GM04504 (cell line): ENCODE data around the gene TNC.

ENCODE experiments used
- DNase-seq: peaks from one replicate; pipeline ENCODE4 v3.0.0-alpha.2; 2012; ENCODE audit warnings: low read depth

The TNC gene

DNA sequence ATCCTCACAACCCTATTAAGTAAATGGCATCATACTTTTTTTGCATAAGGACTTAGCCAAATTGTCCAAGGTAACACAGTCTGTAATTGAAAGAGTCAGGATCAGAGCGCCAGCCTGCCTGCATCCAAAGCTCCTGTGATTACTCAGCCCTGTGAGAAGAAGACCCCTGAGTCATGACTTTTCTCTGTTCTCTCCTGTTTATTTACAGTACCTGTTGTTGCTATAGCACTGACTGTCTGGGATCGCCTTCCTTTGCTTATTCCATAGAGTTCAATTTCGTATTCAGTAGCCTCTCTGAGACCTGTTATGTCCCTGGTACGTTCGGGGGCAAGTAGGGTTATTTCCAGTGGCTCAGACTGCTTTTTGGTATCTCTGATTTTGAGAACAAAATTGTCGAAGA lies 71.8 kb downstream of the TNC start:
- no peak for DNase-seq

DNA sequence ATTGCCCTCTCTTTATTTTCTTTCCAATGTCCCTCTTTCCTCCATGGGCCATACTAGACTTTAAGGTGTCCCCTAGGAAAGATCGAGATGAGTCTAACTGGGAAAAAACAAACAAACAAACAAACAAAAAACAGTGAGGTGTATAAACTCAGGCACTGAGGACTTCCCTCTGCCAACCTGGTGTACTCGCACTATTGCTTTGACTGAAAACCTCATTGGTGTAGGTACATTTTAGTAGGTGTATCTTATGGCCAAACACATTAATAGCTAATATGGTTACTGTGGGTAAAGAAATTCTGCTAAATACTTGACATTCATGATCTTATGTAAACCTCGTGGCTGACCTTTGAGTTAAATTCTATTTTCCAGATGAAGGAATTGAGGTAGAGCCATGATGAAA lies 74.3 kb downstream of the TNC start:
- no peak for DNase-seq

DNA sequence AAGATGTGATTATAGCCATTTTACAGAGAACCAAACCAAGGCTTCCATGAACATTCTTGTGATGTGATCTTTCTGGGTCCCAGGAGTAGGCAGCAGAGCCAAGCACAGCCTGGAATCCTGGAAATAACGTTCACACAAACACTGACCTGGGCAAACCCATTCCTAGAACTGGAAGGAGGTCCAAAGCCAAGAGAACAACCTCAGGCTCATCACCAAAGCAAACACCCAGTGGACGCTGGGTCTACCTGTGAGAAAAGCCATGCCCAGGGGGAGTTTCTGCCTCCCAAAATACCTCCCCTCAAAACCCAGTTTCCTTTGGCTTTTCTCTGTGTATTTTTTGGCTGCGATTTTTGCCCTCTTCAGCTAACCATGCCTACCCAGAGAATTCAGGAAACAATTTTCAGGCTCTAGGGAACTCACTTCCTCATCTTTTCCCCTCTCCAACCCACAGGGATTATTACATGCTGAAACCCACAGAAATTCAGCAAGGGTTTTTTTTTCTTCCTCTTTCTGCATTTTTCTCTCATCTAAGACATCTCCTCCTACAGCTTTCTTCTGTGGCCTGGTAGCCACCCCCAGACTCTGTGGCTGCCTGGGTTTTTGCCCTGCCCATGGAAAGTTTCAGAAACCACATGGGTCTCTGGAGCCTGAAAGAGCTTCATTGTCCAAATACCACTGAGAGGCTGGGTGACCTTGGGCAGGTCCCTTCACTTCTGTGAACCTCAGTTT lies 75.0 kb downstream of the TNC start:
- DNase-seq = no peak

DNA sequence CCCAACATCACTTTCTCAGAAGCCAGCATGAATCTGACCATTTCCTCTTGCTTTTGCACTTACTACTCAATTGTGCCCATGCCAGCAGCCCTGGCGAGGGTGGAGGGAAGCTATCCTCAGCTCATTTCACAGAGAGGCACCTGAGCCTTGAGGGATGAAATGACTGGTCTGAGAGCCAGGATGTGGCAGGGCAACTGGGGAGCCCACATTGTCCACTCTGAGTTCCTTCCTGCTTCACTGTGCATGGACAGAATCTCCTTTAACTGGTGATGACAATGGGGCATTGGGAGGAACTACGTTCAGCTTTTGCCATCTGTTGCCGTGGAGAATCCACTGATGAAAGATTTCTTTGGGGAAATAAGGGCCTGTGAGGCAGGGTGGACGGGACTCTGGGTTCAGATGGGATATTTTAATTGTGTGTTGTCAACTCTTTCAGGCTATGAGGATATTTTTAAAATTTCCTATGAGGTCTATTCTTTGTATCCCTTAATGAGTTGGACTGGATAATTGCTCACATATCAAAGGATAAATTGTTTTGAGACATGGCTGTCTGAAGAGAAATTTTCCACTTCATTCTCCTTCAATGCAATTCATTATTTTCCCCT lies 78.3 kb downstream of the TNC start:
- DNase-seq = no peak

DNA sequence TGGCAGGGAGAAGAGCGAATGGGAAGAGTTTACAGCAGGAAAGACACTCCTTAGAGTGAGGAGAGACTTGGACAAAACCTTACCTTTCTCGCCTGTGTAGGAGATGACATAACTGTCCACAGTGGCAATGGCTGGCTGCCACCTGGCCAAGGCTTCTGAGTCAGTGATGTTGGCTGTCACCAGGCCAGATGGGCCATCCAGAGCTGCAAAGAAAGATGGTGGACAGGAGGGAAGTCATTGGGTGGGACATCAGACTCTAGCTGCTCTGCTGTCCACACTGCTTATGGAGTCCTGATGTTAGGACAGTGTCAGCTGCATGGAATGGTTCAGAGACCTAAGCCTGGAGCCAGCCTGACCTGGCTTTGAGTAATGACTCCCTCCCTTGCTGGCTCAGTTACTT lies 79.8 kb downstream of the TNC start:
- no peak for DNase-seq

DNA sequence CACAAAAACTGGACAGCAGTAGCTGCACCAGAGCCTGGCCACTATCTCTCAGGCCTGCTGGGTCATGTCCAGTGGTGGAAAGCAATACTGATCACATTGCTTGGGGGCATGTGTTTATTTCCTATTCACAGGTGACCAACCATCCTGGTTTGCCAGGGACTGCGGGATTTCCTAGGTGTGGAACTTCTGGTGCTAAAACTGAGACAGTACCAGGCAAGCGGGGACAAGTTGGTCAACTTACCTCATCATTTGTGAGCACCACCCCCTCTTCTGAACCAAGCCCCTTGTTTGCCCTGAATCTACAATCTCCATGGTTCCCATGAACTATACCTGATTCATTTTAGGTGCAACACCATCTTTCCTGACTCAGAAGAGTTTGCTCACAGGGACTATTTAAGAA lies 81.3 kb downstream of the TNC start:
- DNase-seq = no peak

DNA sequence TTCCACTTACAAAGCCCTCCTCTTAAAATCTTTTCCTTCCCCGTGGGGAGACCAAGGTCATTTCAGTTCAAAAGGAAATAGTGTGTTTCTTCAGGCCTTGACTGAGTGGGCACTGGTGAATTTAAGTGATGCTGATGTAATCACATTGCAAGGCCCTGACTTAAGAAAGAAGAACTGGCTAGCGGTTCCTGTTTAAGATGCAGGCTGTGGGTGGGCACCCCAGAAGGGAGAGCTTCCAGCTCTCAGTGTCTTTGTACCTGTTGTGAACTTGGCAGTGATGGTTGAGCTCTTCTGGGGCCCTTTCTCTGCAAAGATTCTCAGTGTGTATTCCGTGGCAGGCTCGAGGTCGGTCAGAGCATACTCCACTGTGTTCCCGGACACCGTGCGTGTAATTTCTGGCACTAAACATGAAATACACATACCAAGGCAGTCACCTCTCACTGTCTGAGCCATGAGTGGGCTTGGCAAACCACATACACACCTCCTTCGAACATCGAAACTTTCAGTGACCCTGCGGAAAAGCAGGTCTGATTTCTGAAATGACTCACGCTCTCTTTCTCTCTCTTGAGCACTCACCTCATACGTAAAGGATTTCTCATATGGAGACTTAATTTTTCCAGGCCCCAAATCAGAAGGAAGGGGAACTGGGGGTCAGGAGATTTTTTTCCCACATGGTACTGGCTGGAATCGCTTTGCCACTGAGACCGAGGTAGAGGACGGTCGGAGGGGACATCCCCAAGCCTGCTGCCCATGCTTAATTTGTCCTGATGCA lies 81.9 kb downstream of the TNC start:
- DNase-seq = peak; percentile 60

DNA sequence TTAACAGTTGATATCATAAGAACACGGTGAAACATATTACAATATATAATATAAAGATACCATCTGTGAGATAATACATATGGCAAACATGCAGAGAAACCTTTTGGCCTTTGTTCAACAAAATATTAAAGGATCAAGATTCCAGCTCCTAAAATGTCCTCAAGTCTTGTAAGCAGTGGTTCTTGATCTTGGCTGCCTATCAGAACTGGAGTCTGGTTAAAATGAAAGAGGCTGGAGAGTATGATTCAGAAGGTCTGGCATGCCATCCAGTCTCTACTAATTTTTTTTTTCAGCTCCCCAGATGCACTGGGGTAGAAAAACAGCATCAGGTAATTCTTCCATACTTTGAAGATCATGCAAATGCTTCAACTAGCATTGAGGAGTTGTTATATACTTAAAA lies 83.2 kb downstream of the TNC start:
- DNase-seq = peak; percentile 73

DNA sequence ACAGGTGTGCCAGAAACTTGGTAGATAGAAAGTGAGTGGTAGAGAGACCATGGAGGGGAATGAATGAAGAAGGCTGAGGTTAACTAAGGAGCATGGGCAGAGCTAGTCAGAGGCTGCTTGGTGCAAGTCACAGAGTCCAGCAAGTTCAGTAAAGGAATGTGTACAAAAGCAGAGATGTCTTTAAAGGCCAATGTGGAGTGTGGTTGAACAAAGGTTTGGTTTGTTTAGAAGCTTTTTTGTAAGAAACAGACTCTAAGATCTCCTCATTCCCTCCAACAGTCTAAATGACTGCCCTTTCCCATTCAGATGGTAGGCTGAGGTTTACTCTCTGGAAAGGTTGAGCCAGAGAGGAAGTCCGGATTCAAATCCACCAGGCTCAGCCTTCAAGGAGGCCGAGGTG lies 84.2 kb downstream of the TNC start:
- DNase-seq = no peak

DNA sequence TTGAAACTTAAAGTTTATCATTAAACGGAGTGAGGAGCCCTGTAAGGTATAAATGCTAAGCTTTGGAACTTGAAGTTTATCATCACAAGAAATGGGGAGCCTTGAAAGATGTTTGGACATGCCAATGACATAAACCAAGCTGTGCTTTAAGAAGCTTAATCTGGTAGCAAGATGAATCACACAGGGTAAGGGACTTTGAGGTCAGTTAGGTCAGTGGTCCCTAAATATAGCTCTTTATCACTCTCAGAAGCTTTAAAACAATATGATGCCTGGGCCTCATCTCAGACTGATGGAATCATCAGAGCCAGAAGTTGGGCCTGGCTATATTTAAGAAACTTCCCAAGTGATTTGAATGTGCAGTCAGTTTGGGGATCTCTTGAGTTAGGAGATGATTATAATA lies 85.7 kb downstream of the TNC start:
- DNase-seq = no peak

DNA sequence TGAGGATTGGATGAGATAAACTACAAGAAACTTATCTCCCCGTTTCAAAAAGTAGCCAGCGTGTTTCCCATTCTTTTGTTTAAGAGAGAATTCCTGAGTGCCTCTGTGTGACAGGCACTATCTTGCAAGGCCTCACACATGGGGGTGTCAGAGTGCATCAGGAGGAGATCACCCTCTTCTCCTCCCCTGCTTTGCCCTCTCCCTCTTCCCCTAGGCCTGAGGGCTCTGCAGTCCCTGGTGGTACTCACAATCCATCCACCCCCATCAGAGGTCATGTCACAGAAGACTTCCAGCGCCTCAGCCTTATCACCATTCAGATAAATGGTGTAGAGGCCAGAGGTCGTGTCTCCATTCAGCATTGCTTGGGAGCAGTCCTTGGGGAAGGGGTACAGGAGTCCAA lies 88.0 kb downstream of the TNC start:
- no peak for DNase-seq

DNA sequence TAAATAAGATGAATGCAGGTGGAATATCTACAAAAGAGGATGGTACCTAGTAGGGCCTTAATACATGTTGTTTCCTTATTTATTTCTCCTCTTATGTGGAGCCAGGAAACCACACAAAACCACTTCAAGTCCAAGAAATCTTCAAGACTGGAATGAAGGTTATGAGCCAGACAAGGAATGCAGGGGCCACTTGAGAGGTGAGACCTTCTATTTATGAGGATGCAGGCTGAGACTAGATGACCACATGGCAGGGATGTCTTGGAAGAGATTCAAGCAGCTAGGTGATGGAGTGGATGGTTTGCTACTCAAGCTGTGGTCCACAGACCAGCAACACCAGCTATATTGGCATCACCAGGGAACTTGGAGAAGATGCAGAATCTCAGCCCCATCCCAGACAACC lies 92.2 kb downstream of the TNC start:
- DNase-seq = no peak

DNA sequence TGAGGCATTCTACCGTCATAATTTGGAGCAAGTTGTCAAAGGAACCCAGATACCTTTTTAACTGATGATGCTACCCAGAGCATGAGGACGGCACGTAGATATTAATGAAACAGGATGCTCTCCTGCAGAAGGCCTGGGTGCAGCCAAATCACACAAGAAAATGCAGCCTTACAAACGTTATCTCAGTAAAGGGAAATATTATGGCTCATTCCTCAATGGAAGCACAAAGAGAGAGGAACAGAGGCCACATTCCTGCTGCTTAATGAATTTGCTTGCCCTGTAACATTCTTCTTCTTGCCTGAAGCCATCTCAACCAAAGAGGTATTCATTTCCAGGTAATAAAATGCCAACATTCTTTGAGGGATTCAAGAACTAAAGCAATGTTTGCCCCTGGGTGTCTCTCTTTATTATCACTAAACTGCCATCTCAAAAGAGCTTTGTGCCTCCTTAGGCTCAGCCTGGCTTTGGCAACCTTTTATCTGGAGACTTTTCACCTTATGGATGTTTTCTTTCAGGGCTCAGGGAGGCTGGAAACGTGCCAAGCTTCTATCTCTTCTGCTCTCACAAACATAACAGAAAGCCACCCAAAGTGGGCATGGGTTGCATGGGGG lies 92.9 kb downstream of the TNC start:
- DNase-seq = no peak

DNA sequence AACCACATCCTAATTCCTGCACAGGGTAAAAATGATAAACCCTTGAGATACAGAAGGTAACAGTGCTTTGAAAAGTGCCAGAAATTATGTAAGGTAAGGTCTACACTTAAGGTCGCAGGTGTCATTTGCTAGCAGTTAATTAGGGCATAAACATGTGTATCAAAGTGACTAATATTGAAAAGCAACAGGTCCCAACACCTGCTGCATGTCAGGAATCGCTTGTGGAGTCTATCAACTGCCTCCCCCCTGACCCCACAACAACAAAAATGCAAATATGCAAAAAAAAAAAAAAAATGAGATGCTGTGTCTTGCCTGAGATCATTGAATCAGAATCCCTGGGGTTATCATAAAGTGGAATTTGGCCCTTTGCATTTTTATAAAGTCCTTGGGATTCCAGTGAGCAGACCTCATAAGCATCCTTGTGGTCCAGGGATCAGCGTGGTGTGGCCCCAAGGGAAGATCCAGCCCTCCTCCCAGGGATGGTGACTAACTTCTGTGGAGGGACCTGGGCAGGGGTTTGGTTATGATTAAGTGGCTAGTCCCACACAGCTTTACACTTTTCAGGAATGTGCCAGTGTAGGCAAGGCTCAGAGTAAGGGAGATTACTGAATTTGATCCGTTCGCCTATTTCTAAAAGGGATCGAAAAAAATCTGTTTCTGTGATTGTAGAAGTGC lies 95.1 kb downstream of the TNC start:
- DNase-seq = peak; percentile 79

DNA sequence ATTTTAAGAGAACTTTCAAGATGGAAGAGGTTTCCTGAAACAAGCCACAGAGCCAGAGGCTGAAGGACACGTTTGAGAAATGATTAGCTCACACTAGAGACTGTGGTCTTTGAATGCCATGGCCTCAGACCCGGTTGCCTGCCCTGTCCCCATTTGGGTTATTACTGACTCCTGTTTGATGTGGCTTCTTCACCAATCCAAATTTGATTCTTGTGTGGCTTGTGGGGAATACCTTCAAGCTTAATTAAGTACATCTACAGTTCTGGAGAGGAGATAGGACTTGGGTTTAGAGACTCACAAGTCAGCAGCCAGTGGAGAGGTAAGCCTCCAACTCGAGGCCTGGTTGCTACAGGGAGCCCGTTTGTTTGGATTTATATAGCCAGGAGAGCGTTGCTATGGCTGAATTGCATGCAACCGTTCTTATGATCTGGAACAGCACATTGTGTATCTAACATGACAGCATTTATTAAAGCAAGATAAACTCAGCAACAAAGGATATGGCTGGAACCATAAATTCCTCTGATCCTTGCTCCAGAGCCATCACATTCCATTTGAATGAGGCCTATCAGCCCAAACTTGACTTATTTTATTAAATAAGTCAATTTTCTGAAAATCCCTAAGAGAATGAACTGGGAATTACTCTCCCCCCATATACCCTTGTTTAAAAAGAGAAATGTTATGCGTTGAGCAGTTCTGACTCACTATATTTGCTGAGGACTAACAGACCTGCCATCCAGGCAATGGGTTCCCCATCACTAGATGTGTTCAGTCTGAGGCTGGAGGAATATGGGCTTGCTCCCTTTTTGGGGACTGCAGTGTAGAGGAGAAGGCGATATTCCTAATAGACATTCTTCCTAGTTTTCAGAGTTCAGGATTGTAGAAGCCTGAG lies 99.2 kb downstream of the TNC start:
- DNase-seq = peak; percentile 89

DNA sequence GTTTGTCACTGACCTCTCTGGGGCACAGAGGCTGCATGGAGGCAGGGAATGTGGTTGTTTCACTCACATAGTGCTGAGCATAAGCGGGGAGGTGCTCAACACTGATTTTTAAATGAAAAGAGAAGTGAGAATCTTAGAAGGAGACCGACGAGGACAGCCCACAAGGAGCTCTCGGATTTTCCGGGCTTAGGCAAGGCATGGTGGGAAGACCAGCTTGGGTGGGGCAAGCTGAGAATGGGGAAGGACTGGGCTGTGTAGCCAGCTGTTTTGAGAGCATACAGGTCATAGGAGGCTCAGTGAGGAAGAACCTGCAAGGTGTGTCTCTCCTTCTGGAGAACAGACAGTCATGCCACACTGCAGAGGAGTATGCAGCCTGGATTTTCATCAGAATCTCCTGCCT lies 101.6 kb downstream of the TNC start:
- DNase-seq = no peak

DNA sequence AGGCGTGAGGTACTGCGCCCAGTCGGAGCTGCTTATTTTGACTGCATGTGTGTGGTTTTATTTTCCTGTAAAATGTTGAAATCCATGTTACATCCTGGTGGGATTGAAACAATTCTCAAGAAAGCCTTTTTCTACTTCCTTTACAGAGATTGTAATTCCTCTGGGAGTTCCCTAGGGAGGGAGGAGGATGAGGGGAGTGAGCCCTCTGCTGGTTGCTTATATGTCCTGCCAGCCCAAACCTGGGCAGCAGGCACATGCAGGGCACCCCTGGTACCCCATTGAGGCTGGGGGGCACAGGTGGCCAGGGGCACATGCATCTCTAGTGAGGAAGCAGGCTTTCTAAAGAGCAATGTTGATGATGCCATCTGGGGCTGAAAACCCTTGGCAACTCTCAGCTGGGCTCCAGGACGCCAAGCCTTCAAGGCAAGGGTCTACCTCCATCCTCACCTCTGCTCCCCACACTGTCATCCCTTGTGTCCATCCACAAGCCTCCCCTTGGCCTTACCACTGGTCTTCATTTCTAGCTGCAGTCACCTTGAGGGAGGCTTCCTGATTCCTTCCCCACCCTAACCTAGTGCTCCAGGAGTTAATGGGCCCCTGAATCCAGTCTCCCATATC lies 102.8 kb downstream of the TNC start:
- peak; percentile 40 for DNase-seq

DNA sequence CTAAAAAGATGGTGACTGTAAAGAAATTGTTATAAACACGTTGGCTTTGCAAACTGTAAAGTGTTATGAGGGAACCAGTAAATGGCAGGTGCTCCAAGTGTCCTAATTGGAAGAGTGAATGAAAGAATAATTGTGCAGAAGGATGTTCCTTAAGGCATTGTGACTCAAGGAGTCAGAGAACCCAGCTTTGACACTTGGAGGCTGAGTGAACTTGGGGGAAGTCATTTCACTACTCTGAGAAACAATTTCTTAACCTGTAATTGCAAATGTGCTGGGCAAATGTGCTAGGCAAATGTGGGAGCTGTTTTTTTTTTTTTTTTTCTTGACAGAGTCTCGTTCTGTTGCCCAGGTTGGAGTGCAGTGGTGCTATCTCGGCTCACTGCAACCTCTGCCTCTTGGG lies 103.5 kb downstream of the TNC start:
- DNase-seq = no peak

DNA sequence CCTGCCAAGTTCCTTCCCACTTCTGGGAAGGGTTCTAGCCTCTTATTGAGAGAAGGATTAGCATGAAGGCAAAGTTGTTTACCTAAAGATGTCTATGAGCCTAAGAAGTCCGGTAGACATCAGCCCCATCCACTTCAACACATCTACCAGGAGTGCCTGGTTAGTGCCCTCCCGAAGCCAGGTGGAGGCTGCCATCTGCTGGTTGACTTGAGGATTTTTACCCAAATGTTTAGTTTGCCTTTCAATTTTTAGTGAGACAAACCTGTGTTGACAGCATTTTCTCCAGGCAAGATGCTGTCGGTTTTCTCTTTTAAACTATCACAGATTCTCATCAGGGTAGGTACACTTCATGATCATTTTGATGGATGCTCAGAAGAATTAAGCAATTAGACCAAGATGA lies 104.0 kb downstream of the TNC start:
- DNase-seq = peak; percentile 52

DNA sequence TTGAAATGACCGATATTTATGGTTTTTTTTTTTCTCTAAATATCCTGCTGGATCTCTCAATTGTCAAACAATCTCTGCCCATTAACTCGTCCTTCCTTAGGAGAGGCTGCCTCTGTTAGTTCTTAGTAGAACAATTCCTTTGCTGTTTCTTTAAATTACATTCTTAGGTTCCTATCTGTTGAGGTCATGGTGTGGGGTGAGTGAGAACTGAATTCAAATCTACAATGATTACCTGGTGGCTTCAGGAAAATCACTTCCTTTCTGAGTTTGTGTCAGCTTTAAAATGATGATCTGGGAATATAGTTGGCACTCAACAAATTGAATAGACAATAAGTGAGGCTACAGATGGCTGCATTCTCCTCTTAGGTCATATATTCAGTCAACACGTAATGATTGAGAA lies 105.5 kb downstream of the TNC start:
- DNase-seq = no peak

DNA sequence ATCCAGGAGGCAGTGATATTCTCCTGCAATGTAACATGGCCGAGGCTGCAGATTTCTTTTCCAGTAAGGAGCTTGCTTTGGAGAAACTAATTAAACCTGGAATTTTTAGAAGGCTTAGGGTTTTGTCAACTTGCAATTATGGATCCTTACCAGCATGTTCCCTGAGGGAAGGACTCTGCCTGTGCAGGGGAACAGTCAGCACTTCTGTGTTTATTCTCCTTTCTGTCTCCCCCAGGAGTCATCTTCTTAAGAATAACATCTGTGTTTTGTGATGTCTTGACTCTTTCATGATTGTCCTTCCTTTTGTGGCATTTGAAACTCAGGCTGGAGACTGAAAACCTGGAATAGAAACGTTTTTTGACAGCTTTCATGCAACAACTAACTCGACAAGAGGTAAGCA lies 107.1 kb downstream of the TNC start:
- DNase-seq = no peak
